NCI-H2107 (cell line): ENCODE data around the gene CCDC6.
"Not testable (repeated sequence)": the region's sequence is repeated elsewhere in the genome, so short reads cannot be mapped to it uniquely, and the experiment has no call there.

Experiments used
- DNase-seq: peaks from one replicate; lab custom pipeline; 2025; lab: John Stamatoyannopoulos, UW

CCDC6 gene

DNA sequence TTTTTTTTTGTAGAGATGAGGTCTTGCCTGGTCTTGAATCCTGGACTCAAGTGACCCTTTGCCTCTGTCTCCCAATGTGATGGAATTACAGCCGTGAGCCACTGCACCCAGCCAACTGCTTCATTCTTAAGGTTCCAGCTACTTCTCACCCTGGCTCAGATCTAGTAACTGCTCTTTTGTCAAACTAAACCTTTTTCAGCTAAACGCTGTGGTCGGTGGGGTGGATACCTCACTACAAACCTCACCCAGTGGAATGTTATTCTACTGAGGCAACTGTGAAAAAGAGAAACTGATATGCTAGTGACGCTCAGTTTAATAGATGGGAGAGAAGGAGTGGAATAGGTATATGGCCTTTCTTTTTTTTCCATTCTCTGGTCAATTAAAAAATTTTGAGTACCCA lies 151.4 kb downstream of the CCDC6 start:
- DNase-seq: no peak

DNA sequence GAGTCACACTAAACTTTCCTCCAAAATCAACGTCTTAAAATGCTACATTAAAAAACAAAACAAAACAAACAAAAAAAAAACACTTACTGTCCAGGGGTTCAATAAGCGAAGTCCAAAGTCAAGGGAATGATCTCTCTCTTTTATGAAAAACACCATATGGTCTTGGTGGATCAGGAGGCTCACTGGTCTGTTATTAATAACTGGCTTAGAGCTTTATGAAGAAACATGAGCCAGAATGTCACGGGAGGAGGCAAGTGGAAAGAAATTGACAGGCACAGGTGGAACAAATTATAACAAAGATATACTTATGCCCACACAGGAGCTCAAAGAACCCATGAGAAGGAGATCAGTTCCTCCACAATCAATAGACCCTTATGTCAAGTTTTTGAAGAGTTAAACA lies 153.1 kb downstream of the CCDC6 start, which contains the start of gene MRLN:
MRLN (minus strand) TSS at position 189 of the 400 bp plus-strand sequence.
- no peak for DNase-seq

DNA sequence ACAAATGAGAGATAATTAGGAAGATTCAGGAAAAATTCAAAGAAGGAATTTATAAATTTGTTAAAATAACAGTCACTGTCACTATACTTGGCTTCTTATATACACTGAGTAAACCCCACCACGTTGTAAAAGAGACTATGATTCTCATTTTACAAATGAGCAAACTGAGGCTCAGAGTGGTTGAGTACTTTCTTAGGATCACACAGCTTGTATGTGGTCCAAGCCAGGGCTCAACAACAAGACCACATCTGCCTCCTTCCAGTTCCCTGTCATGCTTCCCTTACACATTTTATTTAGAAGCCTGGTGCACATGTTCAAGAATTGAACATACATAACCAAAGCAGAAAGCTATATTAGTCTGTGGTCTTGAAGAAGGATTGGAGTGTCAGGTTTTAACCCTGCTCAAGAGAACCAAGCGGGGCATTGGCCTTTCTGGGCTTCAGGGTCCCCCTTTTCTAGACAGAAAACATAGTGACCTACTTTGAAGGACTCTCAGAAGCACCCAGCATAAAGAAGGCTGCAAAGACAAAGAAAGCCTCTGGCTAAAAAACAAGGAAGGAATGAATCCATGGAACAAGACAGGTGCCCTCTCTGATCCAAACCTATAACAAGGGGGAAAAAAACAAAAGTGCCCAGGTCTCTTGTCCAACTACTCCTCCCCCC lies 153.9 kb downstream of the CCDC6 start:
- no peak for DNase-seq

DNA sequence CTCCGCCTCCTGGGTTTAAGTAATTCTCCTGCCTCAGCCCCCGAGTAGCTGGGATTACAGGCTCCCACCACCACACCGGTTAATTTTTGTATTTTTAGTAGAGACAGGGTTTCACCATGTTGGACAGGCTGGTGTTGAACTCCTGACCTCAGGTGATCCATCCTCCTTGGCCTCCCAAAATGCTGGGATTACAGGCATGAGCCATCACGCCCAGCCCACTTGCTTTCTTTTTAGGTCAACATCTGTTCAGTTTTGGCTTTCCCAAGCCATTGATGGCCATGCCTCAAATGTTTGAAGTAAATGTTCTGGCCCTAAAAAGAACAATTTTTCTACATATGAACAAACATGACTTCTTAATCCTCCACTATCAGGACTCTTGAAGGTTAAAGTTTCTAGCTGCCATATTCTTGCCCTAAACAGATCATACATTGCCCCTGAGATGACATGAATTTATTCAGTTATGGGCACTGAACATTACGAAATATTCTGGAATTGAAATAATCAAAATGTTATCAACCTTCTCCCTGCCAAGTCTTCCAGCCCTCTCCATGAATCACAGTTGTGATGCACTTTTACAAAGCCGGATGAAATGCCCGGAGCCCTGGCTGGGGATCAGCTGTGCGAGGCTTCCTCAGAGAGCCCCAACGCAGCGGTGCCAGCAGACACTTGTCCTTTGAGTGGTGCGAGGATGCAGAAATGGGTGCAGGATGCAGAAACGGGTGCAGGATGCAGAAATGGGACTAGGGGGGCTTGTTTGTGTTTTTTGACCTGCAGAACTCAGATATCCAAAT lies 156.0 kb downstream of the CCDC6 start:
- no peak for DNase-seq

DNA sequence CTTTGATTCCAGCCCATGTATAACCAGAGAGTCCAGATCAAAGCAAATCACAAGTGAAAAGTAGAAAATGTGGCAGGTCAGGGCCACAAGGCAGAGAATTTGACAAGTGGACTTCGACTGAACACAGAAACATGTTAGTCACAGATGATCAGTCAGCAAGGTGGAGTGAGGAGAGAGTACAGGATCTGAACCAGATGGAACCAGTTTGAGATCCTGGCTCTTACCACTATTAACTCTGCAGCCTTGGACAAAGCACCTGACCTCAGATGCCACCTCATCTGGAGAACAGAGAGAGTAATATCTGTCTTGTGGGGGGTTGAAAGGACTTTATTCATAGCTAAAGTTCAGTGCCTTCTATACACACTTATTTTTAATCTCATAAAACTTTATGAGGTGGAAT lies 157.5 kb downstream of the CCDC6 start:
- no peak for DNase-seq

DNA sequence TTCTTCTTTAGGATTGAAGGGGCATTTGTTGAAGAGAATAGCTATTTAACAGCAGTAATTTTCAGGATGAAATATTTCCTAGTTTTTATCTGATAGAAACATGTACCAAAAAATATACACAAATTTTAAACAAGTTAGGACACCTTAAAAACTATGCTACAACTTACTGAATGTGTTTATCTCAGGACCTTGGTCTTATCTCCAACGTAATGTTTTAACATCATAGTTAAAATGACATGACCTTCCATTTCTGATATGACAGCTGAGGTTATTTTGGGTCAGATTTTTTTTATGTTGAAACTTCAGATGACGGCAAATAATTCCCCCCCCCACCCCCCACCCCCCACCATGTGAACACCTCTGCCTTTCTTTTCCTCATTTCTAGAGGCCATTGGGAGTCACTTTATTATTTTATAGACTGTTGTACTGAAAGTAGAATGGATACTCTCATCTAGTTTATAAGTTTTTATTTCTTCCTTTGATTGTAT lies 161.1 kb downstream of the CCDC6 start:
- DNase-seq: no peak

DNA sequence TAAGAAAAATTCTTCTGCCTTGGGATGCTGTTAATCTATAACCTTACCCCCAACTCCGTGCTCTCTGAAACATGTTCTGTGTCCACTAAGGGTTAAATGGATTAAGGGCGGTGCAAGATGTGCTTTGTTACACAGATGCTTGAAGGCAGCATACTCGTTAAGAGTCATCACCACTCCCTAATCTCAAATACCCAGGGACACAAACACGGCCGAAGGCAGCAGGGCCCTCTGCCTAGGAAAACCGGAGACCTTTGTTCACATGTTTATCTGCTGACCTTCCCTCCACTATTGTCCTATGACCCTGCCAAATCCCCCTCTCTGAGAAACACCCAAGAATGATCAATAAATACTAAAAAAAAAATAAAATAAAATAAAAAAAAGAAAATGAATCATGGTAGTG lies 161.6 kb downstream of the CCDC6 start:
- not testable (repeated sequence) for DNase-seq

DNA sequence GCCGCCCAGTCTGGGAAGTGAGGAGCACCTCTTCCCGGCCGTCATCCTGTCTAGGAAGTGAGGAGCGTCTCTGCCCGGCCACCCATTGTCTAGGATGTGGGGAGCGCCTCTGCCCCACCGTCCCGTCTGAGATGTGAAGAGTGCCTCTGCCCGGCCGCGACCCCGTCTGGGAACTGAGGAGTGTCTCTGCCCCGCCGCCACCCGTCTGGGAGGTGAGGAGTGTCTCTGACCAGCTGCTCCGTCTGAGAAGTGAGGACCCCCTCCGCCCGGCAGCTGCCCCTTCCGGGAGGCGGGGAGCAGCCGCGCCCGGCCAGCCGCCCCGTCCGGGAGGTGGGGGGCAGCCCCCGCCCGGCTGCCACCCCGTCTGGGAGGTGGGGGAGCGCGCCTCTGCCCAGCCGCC lies 162.2 kb downstream of the CCDC6 start:
- not testable (repeated sequence) for DNase-seq

DNA sequence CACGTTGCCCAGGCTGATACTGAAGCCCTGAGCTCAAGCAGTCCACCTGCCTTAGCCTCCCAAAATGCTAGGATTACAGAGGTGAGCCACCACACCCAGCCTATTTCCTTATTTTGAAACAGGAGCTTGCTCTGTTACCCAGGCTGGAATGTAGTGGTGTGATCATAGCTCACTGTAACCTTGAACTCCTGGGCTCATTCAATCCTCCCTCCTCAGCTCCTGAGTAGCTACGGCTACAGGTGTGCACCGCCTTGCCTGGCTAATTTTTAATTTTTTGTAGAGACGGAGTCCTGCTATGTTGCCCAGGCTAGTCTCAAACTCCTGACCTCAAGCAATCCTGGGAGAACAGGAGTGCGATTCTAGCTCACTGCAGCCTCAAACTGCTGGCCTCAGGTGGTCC lies 164.8 kb downstream of the CCDC6 start:
- no peak for DNase-seq

DNA sequence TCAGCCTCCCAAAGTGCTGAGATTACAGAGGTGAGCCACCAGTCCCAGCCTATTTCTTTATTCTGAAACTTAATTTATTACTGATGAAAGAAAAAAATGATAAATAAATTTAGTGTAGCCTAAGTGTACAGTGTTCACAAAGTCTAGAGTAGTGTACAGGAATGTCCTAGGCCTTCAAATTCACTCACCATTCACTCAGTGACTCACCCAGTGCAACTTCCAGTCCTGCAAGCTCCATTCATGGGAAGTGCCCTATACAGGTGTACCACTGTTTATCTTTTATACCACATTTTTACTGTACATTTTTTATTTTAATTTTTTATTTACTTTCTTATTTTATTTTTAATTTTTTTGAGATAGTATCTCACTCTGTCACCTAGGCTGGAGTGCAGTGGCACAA lies 165.3 kb downstream of the CCDC6 start:
- no peak for DNase-seq
